GM10248 (cell line): ENCODE measurements around the gene CBLL1.
A peak's percentile ranks its signal among the peaks of the same experiment; 100 is the strongest.

ENCODE experiments used
- CTCF ChIA-PET: fragments of 300-600 bp; sonication (Branson Sonifier 250); formaldehyde crosslinking; extraction: SDS; loops from one replicate; lab custom pipeline; 2021; ENCODE audit warnings: antibody characterized with exemption; lab: Yijun Ruan, JAX
- POLR2A ChIA-PET: fragments of 350-650 bp; sonication (Branson Sonifier 250); formaldehyde crosslinking; extraction: SDS; loops from one replicate; lab custom pipeline; 2020; ENCODE audit warnings: antibody characterized with exemption; lab: Yijun Ruan, JAX
- DNase-seq: peaks from one replicate; pipeline ENCODE4 v3.0.0; 2012; ENCODE audit errors: extremely low spot score
- TF ChIP-seq, protein P1 (sequence below): IDR thresholded peaks from 2 replicates; pipeline ENCODE4 v1.5.1; 2012; ENCODE audit warnings: mild to moderate bottlenecking, low read depth; ENCODE audit errors: extremely low read depth, missing control alignments, control extremely low read depth

CBLL1 gene

GRCh38 chr7:107726356-107727130 is 17.4 kb upstream of the CBLL1 start:
- no peak for DNase-seq
- ChIA-PET CTCF (interaction anchor here (0.9 to 4.3 kb wide), 15 partner anchors 9 to 579 kb away, joined by 3 to 32 read pairs (median 4); no protein-coding TSS in a partner anchor), POLR2A (no interaction called here)
- TF ChIP-seq, protein P1, sequence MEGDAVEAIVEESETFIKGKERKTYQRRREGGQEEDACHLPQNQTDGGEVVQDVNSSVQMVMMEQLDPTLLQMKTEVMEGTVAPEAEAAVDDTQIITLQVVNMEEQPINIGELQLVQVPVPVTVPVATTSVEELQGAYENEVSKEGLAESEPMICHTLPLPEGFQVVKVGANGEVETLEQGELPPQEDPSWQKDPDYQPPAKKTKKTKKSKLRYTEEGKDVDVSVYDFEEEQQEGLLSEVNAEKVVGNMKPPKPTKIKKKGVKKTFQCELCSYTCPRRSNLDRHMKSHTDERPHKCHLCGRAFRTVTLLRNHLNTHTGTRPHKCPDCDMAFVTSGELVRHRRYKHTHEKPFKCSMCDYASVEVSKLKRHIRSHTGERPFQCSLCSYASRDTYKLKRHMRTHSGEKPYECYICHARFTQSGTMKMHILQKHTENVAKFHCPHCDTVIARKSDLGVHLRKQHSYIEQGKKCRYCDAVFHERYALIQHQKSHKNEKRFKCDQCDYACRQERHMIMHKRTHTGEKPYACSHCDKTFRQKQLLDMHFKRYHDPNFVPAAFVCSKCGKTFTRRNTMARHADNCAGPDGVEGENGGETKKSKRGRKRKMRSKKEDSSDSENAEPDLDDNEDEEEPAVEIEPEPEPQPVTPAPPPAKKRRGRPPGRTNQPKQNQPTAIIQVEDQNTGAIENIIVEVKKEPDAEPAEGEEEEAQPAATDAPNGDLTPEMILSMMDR: no peak

DNA sequence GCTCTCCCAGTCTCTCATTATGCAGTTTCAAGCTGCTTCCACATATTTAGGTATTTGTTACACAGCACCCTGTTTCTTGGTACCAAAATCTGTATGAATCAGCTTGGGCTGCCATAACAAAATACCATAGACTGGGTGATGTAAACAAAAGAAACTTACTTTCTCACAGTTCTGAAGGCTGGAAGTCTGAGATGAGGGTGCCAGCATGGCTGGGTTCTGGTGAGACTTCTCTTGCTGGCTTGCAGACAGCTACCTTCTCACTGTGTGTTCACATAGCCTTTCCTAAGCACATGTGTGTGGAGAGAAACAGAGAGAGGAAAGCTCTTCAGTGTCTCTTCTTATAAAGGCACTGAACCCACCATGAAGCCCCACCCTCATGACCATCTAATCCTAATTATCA is 15.7 kb upstream of the CBLL1 start:
- CTCF ChIA-PET: interaction anchor here (1.1 to 4.3 kb wide), 8 partner anchors 9 to 580 kb away, joined by 3 to 32 read pairs (median 4); partner anchors contain the start of gene CBLL1
- POLR2A ChIA-PET: no interaction called here
- DNase-seq: no peak
- TF ChIP-seq, protein P1: no peak

DNA sequence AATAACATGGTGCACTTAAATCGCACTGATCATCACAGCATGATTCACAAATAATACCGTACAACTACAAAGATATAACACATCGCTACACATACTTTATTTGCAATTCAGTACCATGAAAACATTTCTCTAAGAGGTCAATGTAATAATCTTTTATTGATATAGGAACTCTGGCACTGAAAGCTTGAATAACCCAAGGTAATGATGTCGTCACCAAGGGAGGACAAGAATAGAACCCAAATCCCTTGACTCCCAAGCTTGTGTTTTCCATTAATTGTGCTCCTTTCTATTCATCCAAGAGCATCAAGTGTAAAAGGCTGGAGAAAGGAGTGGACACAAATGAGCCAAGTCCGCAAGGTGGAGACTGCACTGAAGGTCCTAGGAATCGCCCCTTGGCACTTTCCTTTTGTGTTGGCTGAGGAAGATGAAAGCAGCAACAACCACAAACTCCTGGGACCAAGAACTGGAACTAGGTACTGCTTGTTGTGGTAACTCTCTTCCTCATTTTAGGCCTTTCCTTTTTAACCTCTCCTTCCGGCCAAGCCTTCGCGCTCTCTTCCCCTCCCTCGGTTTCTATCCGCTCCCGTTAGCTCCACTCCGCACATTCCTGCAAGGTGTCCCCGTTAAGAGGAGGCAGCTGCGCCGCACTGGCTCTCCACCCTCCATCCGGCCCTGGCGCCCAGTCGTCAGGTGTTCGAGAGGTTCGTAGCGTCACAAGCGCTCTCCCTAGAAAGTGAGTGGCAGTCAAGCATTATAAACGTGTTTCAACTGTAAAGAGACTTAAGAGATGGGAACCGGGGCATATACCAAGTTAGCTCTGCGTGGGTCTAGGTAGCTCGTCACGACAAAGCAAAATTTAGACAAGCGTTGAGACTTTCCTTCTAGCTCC is 1.0 kb upstream of the CBLL1 start:
- peak; percentile 46 for DNase-seq
- ChIA-PET CTCF (interaction anchor here (0.7 to 3.4 kb wide), 24 partner anchors 9 to 1006 kb away, joined by 3 to 20 read pairs (median 4); partner anchors contain the start of gene HBP1), POLR2A (interaction anchor here (0.8 to 1.0 kb wide), 2 partner anchors 574 to 911 kb away, joined by 3 to 4 read pairs; partner anchors contain the start of gene HBP1)
- TF ChIP-seq, protein P1: no peak

DNA sequence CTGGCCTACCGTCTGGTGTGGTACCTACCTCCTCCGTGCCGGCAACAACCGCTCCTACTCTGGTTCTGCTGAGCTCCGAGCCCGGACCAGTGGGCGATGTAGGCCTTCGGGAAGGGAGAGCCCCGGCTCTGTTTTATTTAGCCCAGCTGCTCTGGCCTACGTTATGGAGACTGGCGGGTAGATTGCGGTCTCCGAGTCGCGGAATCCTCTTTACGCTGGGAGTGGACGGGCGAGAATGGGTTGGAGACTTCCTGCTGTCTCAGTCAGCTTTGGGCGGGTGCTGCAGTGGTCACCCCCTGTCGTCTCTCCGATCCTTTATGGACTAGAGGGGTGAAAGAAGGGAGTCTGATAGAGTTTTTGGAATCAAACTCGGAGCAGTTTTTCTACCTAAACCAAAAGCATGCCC is 406 bp downstream of the CBLL1 start:
- DNase-seq: no peak
- POLR2A ChIA-PET: no interaction called here
- TF ChIP-seq, protein P1: no peak
- CTCF ChIA-PET: interaction anchor here (1.6 kb wide), 1 partner anchor 401 kb away, joined by 5 read pairs; no protein-coding TSS in a partner anchor

GRCh38 chr7:107746006-107746405 is 2.1 kb downstream of the CBLL1 start:
- DNase-seq: no peak
- TF ChIP-seq, protein P1: no peak
- CTCF ChIA-PET: interaction anchor here (0.7 to 2.0 kb wide), 3 partner anchors 10 to 133 kb away, joined by 3 to 7 read pairs (median 6); no protein-coding TSS in a partner anchor
- POLR2A ChIA-PET: no interaction called here

DNA sequence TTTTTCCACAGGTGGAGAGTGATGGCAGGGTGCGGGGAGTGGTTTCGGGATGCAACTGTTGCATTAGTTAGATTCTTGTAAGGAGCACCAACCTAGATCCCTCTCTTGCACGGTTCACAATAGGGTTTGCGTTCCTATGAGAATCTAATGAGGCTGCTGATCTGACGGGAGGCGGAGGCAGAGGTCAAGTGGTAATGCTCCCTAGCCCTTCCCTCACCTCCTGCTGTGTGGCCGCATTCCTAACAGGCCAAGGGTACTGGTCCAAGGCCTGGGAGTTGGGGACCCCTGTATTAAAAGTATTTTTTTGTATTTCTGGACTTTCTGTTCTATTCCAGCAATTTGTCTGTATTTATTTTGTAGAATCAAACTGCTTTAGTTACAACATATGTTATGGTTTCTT is 7.2 kb downstream of the CBLL1 start:
- CTCF ChIA-PET: no interaction called here
- POLR2A ChIA-PET: no interaction called here
- TF ChIP-seq, protein P1: no peak
- DNase-seq: no peak
